Endodermal cell (in vitro differentiated cells): Measurements from ENCODE around the gene ACMSD. TPM values are rescaled to one million over a fixed set of nuclear protein-coding genes. Genes with fewer than 3 reads are reported as not detected.
A peak's percentile ranks its signal among the peaks of the same experiment; 100 is the strongest.
"Not testable (repeated sequence)": the region's sequence is repeated elsewhere in the genome, so short reads cannot be mapped to it uniquely, and the experiment has no call there.

ENCODE experiments used
- DNase-seq: peaks from one replicate; pipeline ENCODE4 v3.0.0-alpha.2; 2017
- H3K27ac ChIP-seq: 2 replicates; pipeline ENCODE4 v1.5.1; 2013; ENCODE audit warnings: mild to moderate bottlenecking, low read depth, low read length, moderate library complexity
- H3K27me3 ChIP-seq: 2 replicates; pipeline ENCODE4 v1.6.1; 2013; ENCODE audit warnings: mild to moderate bottlenecking, low read length, moderate library complexity; ENCODE audit not compliant: insufficient read depth, control insufficient read depth, poor library complexity, severe bottlenecking
- H3K36me3 ChIP-seq: 2 replicates; pipeline ENCODE4 v1.7.0; 2013; ENCODE audit warnings: mild to moderate bottlenecking, low read length, moderate library complexity; ENCODE audit not compliant: control insufficient read depth, insufficient read depth
- H3K4me1 ChIP-seq: one replicate; pipeline ENCODE4 v1.7.0; 2013; ENCODE audit warnings: low read length; ENCODE audit not compliant: control insufficient read depth, insufficient read depth
- H3K4me3 ChIP-seq: 2 replicates; pipeline ENCODE4 v1.5.1; 2013; ENCODE audit warnings: mild to moderate bottlenecking, low read length, moderate library complexity
- H3K9ac ChIP-seq: 2 replicates; pipeline ENCODE4 v1.6.1; 2013; ENCODE audit warnings: mild to moderate bottlenecking, low read length, moderate library complexity; ENCODE audit not compliant: poor library complexity, severe bottlenecking; ENCODE audit errors: extremely low read depth
- H3K9me3 ChIP-seq: 2 replicates; pipeline ENCODE4 v1.6.1; 2013; ENCODE audit warnings: mild to moderate bottlenecking, low read length, moderate library complexity; ENCODE audit not compliant: control insufficient read depth
- H3K27ac Mint-ChIP-seq: 2 replicates; pipeline ENCODE4 v1.8.0; 2020; ENCODE audit warnings: mixed read lengths
- H3K27me3 Mint-ChIP-seq: 2 replicates; pipeline ENCODE4 v1.8.0; 2021; ENCODE audit warnings: mild to moderate bottlenecking, mixed read lengths; ENCODE audit not compliant: insufficient read depth
- H3K36me3 Mint-ChIP-seq: 2 replicates; pipeline ENCODE4 v1.8.0; 2020; ENCODE audit warnings: low read depth, mixed read lengths
- H3K4me1 Mint-ChIP-seq: 2 replicates; pipeline ENCODE4 v1.8.0; 2020; ENCODE audit warnings: mixed read lengths
- H3K4me3 Mint-ChIP-seq: 2 replicates; pipeline ENCODE4 v1.8.0; 2020; ENCODE audit warnings: mild to moderate bottlenecking, moderate library complexity, mixed read lengths
- H3K9me3 Mint-ChIP-seq: 2 replicates; pipeline ENCODE4 v1.8.0; 2020; ENCODE audit warnings: mild to moderate bottlenecking, mixed read lengths
- WGBS, 2 experiments: methylation state at CpG; one replicate each; pipeline versions ENCODE4 v1.1.5 to v1.1.7; 2013; ENCODE audit warnings: missing lambda C conversion rate in 2 of 2, mixed read lengths in 1 of 2; ENCODE audit not compliant: insufficient coverage in 1 of 2, insufficient read length in 1 of 2; 5-methylcytosine and 5-hydroxymethylcytosine counted together
- total RNA-seq, 2 donors: library from RNA; stranded (reverse); fragmentation: NEBNext Ultra II Directional in 1 of 2; extraction: Animal tissue kit (Norgen Biotek cat#: 25700) in 1 of 2; gene quantifications; 2 replicates in 1 of 2; 3 replicates in 1 of 2; pipeline ENCODE4 v1.2.1, GENCODE V29; 2021
- TF ChIP-seq, protein P1 (sequence below): fragments of 200-600 bp; sonication (generic); conservative IDR thresholded peaks from 2 replicates; pipeline ENCODE4 v1.5.0; 2021; ENCODE audit warnings: antibody characterized with exemption, mild to moderate bottlenecking

The ACMSD gene
- total RNA-seq, 2 donors from 2014 or later: not detected

DNA sequence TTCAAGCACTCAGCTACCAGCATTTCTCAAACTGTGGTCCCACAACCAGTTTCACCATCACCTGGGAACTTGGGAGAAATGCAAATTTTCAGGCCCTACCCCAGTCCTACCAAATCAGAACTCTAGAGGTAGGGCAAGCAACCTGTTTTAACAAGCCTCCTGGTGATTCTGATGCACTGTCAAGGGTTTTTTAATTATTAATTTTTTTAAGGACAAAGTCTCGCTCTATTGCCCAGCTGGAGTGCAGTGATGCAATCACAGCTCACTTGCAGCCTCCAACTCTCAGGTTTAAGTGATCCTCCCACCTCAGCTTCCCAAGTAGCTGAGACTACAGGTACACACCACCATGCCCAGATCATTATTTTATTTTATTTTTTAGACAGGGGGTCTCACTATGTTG lies 7.8 kb downstream of the ACMSD start:
- H3K36me3 Mint-ChIP-seq: no peaks in the 10 kb centered on the region
- 88% methylated on average over 1 of the region's 1 CpG; no CpG with 5 or more reads in 1 of the 2 experiments for WGBS, 2 experiments
- Histone ChIP-seq H3K9me3 (no peaks in the 10 kb centered on the region), H3K27ac (no peak overlapping the region), H3K4me1 (no peaks in the 10 kb centered on the region), H3K36me3 (no peaks in the 10 kb centered on the region), H3K27me3 (no peaks in the 10 kb centered on the region), H3K9ac (no peak overlapping the region), H3K4me3 (no peak overlapping the region)
- no peak for DNase-seq
- TF ChIP-seq, protein P1, sequence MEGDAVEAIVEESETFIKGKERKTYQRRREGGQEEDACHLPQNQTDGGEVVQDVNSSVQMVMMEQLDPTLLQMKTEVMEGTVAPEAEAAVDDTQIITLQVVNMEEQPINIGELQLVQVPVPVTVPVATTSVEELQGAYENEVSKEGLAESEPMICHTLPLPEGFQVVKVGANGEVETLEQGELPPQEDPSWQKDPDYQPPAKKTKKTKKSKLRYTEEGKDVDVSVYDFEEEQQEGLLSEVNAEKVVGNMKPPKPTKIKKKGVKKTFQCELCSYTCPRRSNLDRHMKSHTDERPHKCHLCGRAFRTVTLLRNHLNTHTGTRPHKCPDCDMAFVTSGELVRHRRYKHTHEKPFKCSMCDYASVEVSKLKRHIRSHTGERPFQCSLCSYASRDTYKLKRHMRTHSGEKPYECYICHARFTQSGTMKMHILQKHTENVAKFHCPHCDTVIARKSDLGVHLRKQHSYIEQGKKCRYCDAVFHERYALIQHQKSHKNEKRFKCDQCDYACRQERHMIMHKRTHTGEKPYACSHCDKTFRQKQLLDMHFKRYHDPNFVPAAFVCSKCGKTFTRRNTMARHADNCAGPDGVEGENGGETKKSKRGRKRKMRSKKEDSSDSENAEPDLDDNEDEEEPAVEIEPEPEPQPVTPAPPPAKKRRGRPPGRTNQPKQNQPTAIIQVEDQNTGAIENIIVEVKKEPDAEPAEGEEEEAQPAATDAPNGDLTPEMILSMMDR: no peak
- no peak overlapping the region for H3K4me3 Mint-ChIP-seq
- H3K27me3 Mint-ChIP-seq: peaks cover 3% of the 10 kb centered on the region
- H3K9me3 Mint-ChIP-seq: peaks cover 11% of the 10 kb centered on the region
- no peaks in the 10 kb centered on the region for H3K4me1 Mint-ChIP-seq
- no peak overlapping the region for H3K27ac Mint-ChIP-seq

DNA sequence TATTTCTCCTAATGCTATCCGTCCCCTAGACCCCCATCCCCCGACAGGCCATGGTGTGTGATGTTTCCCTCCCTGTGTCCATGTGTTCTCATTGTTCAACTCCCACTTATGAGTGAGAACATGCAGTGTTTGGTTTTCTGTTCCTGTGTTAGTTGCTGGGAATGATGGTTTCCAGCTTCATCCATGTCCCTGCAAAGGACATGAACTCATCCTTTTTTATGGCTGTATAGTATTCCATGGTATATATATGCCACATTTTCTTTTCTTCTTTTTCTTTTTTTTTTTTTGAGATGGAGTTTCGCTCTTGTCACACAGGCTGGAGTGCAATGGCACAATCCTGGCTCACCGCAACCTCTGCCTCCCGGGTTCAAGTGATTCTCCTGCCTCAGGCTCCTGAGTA lies 9.2 kb downstream of the ACMSD start:
- H3K36me3 Mint-ChIP-seq, H3K4me1 ChIP-seq, H3K27me3 Mint-ChIP-seq, H3K9ac ChIP-seq, H3K4me3 ChIP-seq, H3K27ac ChIP-seq, H3K4me1 Mint-ChIP-seq, H3K36me3 ChIP-seq, H3K27me3 ChIP-seq, H3K4me3 Mint-ChIP-seq, H3K27ac Mint-ChIP-seq, DNase-seq, H3K9me3 ChIP-seq: not testable (repeated sequence)
- 93% methylated on average over 5 of the region's 5 CpGs; no CpG with 5 or more reads in 1 of the 2 experiments for WGBS, 2 experiments
- peaks cover 11% of the 10 kb centered on the region for H3K9me3 Mint-ChIP-seq

DNA sequence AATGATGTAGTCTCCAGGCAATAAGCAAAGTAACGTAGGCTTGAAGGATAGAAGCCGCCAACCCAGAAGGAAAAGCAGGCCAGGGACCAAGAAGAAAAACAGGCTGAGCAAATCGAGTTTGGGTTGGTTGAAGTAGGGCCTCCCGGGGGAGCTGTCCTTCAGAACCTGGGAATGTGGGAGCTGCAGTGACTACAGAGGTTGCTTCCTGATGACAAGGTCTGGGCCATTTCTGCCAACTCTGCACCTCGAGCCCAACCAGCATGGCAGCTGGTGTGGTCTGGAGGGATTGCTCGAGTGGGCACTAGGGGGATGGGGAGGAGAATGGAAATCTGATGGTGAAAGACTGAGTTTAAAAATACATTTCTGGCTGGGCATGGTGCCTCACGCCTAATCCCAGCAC lies 14.1 kb downstream of the ACMSD start:
- Mint-ChIP-seq H3K27me3 (peaks cover 2% of the 10 kb centered on the region), H3K36me3 (no peaks in the 10 kb centered on the region), H3K4me3 (no peak overlapping the region), H3K4me1 (no peaks in the 10 kb centered on the region), H3K9me3 (peaks cover 11% of the 10 kb centered on the region), H3K27ac (no peak overlapping the region)
- WGBS, 2 experiments: 90 to 98% methylated on average over 7 of the region's 7 CpGs
- H3K9me3 ChIP-seq: no peaks in the 10 kb centered on the region
- no peak overlapping the region for H3K9ac ChIP-seq
- TF ChIP-seq, protein P1: no peak
- no peak overlapping the region for H3K4me3 ChIP-seq
- DNase-seq: peak; percentile 54
- H3K36me3 ChIP-seq: no peaks in the 10 kb centered on the region
- H3K4me1 ChIP-seq: no peaks in the 10 kb centered on the region
- H3K27ac ChIP-seq: no peak overlapping the region
- no peaks in the 10 kb centered on the region for H3K27me3 ChIP-seq

DNA sequence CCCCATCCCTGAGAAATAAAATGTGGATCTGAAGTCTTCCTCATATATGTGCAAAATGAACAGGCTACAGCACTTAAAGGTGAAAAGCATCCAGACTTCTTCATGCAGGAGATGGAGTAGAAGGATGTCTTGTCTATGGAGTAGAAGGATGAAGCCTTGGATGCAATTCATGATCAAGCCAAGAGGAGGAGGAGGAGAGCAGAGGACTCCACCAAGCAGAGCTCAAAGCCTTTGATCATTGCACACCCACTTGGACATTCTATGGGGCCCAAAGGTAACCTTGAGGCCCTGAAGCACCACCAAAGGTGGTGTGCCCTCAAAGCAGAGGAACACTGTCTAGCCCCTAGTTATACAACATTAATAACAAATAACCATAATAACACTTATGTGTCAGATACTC lies 17.3 kb downstream of the ACMSD start:
- no peaks in the 10 kb centered on the region for H3K4me1 ChIP-seq
- H3K27ac ChIP-seq: no peak overlapping the region
- no peaks in the 10 kb centered on the region for H3K9me3 ChIP-seq
- Mint-ChIP-seq H3K27ac (no peak overlapping the region), H3K9me3 (no peaks in the 10 kb centered on the region), H3K27me3 (no peaks in the 10 kb centered on the region), H3K4me3 (no peak overlapping the region), H3K36me3 (no peaks in the 10 kb centered on the region), H3K4me1 (no peaks in the 10 kb centered on the region)
- DNase-seq: no peak
- no peak overlapping the region for H3K4me3 ChIP-seq
- H3K9ac ChIP-seq: no peak overlapping the region
- no peaks in the 10 kb centered on the region for H3K27me3 ChIP-seq
- H3K36me3 ChIP-seq: no peaks in the 10 kb centered on the region
- TF ChIP-seq, protein P1: peak; percentile 47
